NK-92 (cell line): ENCODE data around the gene SRXN1.
"Not testable (repeated sequence)": the region's sequence is repeated elsewhere in the genome, so short reads cannot be mapped to it uniquely, and the experiment has no call there.

Source experiments
- DNase-seq: peaks from one replicate; lab custom pipeline; 2025; ENCODE audit not compliant: unreplicated experiment; lab: John Stamatoyannopoulos, UW

SRXN1 gene

GRCh38 chr20:653110-653589 is at the start of gene SRXN1:
Gene SRXN1 (minus strand): TSS chr20:653200. CDS start chr20:653185, 15 bp downstream.
- DNase-seq: no peak

DNA sequence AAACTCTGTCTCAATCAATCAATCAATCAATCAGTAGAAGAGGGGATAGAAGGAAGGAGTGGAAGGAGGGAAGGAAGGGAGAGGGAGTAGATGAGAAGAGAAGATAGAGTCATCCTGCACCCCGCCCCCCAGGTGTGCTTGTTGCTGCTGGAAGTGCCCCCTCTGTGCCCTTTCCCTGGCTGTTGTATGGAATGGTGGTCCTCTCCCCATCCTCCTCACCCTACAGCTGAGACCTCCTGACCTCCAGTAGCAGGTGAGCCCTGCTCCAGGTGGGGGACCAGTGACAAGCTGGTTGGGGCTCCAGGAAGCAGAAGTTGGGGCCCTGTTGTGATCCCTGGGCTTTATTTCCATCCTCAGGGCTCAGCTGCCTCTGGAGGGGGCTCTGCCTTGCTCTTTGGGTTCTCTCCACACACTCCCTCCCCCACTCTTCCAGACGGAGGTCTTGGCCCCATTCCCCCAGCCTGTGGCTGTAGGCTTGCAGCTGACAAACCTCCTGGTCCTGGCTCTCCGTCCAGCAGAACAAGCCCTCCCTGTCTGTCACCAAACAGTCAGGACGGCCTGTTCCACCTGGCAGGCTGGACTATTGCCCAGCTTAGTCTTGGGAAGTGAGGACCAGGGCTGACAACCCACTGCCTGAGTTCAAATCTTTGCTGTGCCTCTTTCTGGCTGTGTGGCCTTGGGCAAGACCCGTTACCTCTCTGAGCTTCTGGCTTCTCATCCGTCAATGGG is 48.6 kb upstream of the SRXN1 start:
- DNase-seq: no peak

DNA sequence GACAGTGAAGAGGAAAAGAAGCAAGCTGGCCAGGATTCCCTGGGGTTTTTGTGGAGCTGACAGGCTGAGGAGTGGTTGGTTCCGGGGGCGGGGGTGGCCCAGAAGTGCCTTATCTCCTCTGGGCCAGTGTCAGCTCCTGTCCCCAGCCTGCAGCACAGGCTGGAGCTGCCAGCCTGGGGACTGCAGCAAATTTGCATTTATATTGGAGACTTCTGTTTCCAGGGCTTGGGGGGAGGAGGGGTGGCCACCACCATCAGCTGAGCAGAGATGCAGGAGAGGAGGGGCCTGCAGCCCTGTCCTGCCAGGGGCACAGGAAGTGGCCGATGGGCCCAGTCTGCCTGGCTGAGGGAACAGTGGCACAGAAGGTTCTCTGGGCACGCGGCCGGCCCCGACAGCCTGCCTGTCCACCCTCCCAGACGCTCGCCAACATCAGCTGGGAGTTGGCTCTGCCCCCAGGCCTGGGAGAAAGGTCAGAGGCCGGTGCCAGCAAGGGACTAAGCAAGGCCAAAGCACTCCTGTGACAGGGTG is 46.9 kb upstream of the SRXN1 start:
- no peak for DNase-seq

DNA sequence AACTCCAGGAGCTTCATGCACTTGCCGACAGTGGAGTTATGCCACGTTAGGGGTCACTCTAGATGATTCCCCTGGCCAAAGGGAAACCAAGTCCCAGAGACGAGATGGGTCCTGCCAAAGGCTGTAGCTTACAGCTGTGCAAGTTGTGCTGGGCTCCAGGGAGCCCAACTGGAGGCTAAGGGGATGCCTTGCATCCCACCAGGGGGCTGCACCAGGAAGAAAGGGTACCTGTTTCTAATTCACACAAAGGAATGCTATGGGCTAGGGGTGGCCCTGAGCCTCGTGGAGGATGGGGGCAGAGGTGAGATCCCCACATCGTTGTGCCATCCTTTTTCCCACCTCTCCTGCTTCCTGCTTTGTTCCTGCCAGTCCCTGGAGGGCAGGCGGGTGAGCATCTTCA is 46.3 kb upstream of the SRXN1 start:
- no peak for DNase-seq

GRCh38 chr20:698276-698675 is 45.3 kb upstream of the SRXN1 start:
- DNase-seq: no peak

DNA sequence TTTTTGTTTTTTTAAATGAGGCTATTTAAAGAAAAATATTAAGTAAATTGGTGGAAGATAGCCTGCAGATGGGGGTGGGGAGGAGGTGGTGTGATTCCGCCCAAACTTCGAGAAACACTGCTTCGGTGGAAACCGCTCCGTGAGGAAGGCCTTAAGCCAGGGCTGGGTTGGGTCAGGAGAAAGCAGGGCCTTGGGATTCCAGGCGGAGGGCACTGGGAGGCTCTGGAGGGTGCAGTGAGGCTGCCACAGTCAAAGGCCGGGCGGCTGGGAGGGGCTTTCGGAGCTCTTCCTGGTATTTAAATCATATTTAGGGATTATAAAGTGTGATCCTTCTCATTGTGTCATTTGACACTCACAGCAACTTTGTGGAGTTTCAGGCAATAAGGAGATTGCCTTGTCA is 44.8 kb upstream of the SRXN1 start:
- DNase-seq: no peak

GRCh38 chr20:695165-695866 is 42.3 kb upstream of the SRXN1 start:
- DNase-seq: no peak

DNA sequence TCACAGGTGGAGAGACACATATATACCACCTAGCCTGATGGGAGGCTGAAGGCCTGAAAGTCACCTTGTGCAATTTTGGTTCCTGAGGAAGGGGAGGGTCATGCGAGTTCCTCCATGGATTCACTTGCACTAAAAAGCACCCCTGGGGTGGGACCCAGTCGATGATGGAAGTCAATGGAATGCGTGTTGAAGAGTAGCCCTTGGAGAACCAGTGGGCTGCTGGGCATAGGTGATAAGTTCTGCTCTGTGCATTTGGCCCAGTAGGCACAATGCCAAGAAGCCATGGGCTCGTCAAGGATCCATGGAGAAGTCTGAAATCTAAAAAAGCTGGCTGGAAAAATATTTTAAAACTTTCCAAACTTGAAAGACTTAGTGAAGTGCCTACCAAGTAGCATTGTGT is 41.5 kb upstream of the SRXN1 start:
- no peak for DNase-seq

GRCh38 chr20:693786-694185 is 40.8 kb upstream of the SRXN1 start:
- DNase-seq: not testable (repeated sequence)

GRCh38 chr20:692044-692443 is 39.0 kb upstream of the SRXN1 start:
- no peak for DNase-seq

DNA sequence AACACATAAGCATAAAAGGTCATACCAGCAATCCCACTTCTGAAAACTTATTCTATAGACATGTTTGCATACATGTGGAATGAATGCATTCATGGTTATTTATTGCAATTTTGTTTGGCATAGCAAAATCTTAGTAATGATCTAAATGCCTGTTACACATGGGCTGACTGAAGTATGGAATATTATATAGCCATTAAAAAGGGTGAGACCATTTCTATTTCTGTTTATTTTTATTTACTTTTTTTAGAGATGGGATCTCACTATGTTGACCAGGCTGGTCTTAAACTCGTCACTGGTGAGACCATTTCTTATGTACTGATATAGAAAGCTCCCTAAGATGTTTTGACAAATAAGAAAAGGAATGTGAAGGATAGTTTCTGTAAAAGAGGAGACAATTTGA is 36.9 kb upstream of the SRXN1 start:
- DNase-seq: no peak

DNA sequence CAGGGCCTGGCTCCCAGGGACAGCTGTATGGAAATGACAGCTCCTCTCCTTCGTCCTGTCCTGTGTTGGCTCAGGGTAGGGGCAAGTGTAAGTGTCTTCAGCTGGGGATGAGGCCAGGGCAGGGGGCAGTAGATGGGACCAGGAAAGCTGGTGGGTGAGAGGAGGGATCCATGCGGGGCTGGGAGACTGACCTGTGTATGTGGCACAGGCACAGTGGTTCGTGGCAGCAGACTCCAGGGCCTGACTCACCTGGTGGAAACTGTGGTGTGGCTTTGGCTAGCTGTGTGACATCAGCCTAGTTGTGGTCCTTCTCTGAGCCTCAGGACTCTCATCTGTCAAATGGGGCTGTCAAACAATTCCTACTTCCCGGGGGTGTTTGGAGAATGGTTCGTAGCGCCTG is 36.3 kb upstream of the SRXN1 start:
- DNase-seq: no peak

DNA sequence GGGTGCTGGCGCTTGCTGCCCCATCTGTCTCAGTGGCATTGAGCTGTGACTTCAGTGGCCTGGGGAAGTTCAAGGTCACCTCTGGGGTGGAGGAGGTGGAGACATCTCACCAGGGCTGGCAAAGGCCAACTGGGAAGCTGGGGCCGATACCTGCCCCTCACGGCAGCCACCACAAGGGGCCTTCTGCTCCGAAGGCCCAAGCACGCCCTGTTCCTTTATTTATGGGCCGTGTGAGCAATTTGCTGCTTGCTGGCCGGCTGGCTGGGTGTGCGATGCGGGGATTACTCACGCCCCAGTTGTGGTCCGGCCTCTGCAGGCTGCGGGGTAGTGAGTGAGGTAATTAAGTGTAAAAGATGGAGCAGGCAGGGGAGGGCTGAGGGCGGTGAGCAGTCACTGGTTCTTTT is 35.8 kb upstream of the SRXN1 start:
- no peak for DNase-seq

DNA sequence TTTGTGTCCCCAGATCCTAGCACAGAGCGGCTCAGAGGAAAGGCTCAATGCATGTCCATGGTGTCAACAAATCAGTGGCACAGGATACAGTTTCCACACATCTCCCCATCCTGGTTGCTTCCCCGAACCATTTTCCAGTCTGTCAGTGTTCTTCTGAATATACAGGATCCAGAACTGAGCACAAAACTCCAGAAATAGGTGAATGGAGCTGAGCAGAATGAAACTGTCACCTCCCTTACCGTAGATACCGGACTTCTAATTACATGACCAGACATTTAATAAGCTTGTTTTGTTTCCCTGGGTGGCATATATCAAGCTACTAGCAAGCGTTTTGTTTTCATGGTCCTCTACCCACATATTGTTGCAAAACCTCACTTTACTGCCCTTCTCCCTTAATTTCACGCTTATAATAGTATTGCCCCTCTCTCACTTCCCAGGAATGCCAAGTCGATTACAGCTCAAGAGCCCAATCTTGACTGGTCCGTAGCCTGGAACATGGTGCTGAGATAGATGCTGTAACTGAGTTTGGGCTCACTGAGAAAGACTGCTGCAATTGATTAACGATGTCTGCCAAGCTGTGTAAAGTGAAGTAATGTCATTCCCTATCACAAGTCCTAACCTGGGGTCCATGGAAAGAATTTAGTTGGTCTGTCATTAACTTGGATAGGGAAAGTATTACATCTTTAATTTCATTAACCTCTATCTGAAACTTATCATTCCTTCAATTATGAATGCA is 34.6 kb upstream of the SRXN1 start:
- no peak for DNase-seq

DNA sequence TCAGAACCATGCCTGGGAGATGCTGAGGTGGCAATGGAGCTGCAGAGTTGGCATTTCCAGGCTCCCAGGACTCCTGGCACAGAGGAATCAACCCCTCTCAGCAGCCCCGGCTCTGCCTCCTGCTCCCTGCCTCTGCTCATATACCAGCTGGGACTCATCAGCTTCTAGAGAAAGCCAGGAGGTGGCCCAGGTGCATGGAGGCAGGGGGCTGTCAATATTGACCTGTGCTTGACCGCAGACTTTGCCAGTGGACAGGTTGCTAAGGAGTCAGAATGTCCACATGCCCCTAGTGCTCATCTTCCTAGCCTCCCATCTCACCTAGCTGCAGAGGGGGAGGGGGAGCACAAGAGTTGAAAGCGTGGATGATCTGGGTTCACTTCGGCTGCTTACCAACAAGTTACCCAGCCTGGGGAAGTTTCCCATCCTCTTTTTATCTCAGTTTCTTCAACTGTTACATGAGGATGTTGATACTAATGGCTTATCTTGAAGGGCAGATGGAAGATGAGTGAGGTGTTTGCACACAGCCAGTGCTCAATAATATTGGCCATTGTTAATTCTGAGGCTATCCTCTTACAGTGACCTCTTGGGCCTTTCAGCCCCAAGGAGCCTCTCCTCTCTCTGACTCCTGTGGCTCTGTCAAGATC is 31.8 kb upstream of the SRXN1 start:
- DNase-seq: no peak

DNA sequence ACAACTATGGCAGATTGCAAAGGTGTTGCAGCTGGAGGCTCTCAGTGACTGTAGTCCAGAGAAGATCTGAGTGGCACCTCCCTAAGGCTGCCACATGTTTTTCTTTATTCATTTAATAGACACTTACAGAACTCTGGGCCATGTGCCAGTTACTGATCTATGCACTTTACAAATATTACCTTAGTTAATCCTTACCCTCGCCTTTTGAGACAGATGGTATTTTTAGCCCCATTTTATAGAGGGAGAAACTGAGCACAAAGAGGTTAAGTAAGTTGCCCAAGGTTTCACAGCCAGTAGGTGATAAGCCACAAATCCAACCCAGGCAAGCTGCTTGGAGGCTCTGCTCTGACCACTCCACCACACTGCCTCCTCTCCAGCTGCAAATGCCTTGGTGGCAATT is 29.1 kb upstream of the SRXN1 start:
- no peak for DNase-seq

GRCh38 chr20:680638-681187 is 27.7 kb upstream of the SRXN1 start:
- no peak for DNase-seq

- DNase-seq: no peak
Observed at GRCh38 chr20:677957-678356, 25.0 kb upstream of the SRXN1 start.

DNA sequence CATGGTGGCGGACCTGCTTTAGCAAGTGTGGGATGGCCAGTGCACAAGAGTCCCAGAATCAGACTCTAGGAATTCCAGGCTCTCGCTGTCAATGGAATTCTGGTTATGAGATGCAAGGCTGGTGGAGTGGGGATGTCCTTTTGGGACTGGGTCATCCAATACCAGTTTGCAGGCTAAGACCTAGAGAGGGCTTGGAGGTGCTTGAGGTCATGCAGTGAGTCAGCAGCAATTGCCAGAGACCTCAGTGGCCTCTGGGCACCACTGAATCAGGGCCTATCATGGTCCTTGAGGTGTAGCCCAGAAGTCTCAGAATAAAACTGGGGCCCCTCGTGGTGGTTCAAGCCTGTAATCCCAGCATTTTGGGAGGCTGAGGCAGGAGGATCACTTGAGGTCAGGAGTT is 24.0 kb upstream of the SRXN1 start:
- no peak for DNase-seq

GRCh38 chr20:676315-676937 is 23.4 kb upstream of the SRXN1 start:
- DNase-seq: no peak
